Measurements from ENCODE around the gene SLC7A10. TPM values are rescaled to one million over a fixed set of nuclear protein-coding genes. Genes with fewer than 3 reads are reported as not detected.

SLC7A10 gene
- total RNA-seq, 1 donor from 2014 or later = 0.62 TPM

- Histone ChIP-seq H3K4me1 (peaks cover 9% of the 10 kb centered on the region), H3K27me3 (ENCODE audit: low read depth) (peaks cover 10% of the 10 kb centered on the region), H3K36me3 (no peaks in the 10 kb centered on the region), H3K27ac (no peak overlapping the region), H3K9me3 (no peaks in the 10 kb centered on the region), H3K4me3 (peak overlapping the region; percentile 60)
- intact Hi-C loops (cut with DNase I) = no loop called here
- DNase-seq (no peak), ATAC-seq (peak; percentile 9)
- no peak for TF ChIP-seq CTCF (IDR thresholded peaks at IDR 0.05)
These were observed 29.9 kb downstream of the SLC7A10 start for GRCh38 chr19:33195645-33196347.

GRCh38 chr19:33194886-33195644 lies 30.6 kb downstream of the SLC7A10 start:
- Histone ChIP-seq H3K36me3 (no peaks in the 10 kb centered on the region), H3K27ac (peak overlapping the region; percentile 65), H3K27me3 (ENCODE audit: low read depth) (peaks cover 10% of the 10 kb centered on the region), H3K4me3 (peak overlapping the region; percentile 60), H3K9me3 (no peaks in the 10 kb centered on the region), H3K4me1 (peaks cover 9% of the 10 kb centered on the region)
- ATAC-seq (peak; percentile 54 to 69), DNase-seq (no peak)
- intact Hi-C loops (cut with DNase I) = no loop called here
- TF ChIP-seq CTCF (IDR thresholded peaks at IDR 0.05) = no peak

- Histone ChIP-seq H3K9me3 (no peaks in the 10 kb centered on the region), H3K4me3 (peak overlapping the region; percentile 60), H3K27me3 (ENCODE audit: low read depth) (peaks cover 10% of the 10 kb centered on the region), H3K36me3 (no peaks in the 10 kb centered on the region), H3K4me1 (peaks cover 9% of the 10 kb centered on the region), H3K27ac (no peak overlapping the region)
- ATAC-seq (peak; percentile 29 to 32), DNase-seq (no peak)
- intact Hi-C loops (cut with DNase I) = no loop called here
- no peak for TF ChIP-seq CTCF (IDR thresholded peaks at IDR 0.05)
These were observed 31.1 kb downstream of the SLC7A10 start for GRCh38 chr19:33194532-33194885.

GRCh38 chr19:33193865-33194362 lies 31.7 kb downstream of the SLC7A10 start, which contains the start of gene LRP3:
TSS of gene LRP3 (plus strand) at chr19:33194330. CDS start at chr19:33194786, 456 bp downstream.
- Histone ChIP-seq H3K4me1 (peaks cover 9% of the 10 kb centered on the region), H3K9me3 (no peaks in the 10 kb centered on the region), H3K36me3 (no peaks in the 10 kb centered on the region), H3K4me3 (peak within 1 kb of the TSS; percentile 60), H3K27ac (peak within 1 kb of the TSS; percentile 65), H3K27me3 (ENCODE audit: low read depth) (peaks cover 10% of the 10 kb centered on the region)
- ATAC-seq (peak; percentile 61 to 69), DNase-seq (peak; percentile 54)
- no peak for TF ChIP-seq CTCF (IDR thresholded peaks at IDR 0.05)
- intact Hi-C loops (cut with DNase I) = no loop called here

GRCh38 chr19:33193269-33193864 lies 32.3 kb downstream of the SLC7A10 start:
- peaks cover 10% of the 10 kb centered on the region for H3K27me3 ChIP-seq (ENCODE audit: low read depth)
- H3K36me3 ChIP-seq = no peaks in the 10 kb centered on the region
- no peak for TF ChIP-seq CTCF (IDR thresholded peaks at IDR 0.05)
- intact Hi-C loops (cut with DNase I) = no loop called here
- peak overlapping the region; percentile 21 for H3K4me3 ChIP-seq
- no peak overlapping the region for H3K27ac ChIP-seq
- no peak for ATAC-seq
- peaks cover 9% of the 10 kb centered on the region for H3K4me1 ChIP-seq
- peak; percentile 21 for DNase-seq
- H3K9me3 ChIP-seq = no peaks in the 10 kb centered on the region

Data from lower lobe of right lung (tissue), 2 donors.